HG02678 (cell line): ENCODE results near the gene DOCK11.

Experiments used
- ATAC-seq: cut with Tn5 transposase; IDR thresholded peaks from one replicate; pipeline ENCODE4 v1.9.1; 2021; ENCODE audit warnings: mild to moderate bottlenecking, moderate library complexity; ENCODE audit not compliant: unreplicated experiment

DOCK11 gene

DNA sequence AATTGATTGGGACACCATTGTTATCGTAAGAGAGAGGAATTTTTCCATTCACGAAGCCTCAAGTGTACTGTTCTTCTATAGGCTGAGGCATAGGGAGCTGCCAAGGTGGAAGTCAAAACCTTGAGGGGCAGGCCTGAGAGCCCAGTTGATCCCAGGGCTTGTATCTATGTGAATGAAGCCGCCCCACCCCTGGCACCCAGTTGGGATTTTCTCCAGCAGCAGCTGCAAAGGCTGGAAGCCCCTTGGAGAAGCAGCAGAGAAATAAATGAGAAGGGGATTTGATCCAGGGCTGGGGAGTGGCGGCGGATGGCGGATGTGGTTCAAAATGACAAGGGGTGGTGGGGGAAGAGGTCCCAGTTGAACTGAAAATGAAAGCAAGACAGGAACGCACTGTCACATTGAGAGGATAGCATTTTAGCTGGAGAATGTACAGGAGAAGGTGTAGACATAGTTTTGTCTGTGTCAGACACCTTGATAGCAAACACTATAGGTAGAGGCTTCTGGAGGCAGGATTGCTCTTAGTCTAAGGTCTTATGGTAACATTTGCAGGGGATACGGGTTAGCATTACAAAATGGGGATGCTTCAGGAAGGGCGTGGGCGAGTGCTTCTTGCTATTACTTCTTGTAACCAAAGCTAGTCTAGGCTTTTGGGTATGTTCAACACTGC, 32.6 kb downstream of the DOCK11 start:
- ATAC-seq: peak; percentile 76

GRCh38 chrX:118530219-118530911, 34.8 kb downstream of the DOCK11 start:
- no peak for ATAC-seq

DNA sequence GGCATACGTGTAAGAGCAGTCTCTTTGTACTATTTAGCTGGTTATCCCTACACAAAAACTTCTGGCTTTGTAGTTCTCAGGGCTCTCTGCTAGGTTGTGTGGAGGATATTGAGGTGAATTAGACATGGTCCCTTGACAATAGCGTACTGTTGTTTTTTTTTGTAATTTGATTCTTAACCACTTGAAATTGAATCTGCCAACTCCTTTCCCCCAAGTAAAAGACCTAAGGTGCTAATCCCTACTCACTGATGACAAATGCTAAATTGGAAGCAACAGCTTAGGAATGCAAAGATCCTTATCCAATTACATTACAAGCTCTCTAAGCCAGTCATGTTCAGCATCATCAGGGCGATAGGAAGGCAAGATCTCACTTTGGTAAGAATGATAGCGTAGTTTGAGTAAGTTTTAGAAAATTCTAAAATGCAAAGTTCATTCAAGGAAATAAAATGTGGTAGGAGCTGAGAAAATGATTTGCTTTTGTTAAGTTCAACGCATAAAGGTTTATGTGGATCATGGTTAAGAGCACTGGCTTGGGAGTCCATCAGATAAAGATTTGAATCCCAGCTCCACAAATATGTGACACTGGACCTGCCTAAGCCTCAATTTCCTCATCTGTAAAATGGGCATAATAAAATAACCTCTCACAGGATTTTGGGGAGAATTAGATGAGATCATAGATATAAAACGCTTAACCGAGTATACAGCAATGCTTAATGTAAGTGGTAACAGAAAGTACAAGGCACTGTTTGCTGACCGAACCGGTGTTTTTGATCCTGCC, 39.3 kb downstream of the DOCK11 start:
- ATAC-seq: no peak

DNA sequence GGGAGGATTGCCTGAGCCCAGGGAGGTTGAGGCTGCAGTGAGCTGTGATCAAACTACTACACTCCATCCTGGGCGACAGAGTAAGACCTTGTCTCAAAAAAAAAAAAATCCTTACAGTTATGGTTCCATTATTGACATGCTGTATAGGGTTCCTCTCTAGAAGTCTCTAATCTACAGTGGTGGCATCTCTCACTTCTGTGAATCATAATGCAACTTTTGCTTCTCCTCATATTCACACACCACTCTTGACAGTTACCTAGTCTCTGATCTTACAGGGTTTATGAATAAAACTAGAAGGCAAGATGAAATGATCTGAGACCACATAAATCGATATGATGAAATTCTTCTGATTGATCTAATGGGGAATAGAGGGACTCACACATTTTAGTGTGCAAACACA, 40.6 kb downstream of the DOCK11 start:
- peak; percentile 70 for ATAC-seq

- peak; percentile 72 for ATAC-seq
These were observed 41.3 kb downstream of the DOCK11 start for GRCh38 chrX:118536687-118537461.

- ATAC-seq: no peak
These were observed 42.8 kb downstream of the DOCK11 start for GRCh38 chrX:118538386-118538785.

DNA sequence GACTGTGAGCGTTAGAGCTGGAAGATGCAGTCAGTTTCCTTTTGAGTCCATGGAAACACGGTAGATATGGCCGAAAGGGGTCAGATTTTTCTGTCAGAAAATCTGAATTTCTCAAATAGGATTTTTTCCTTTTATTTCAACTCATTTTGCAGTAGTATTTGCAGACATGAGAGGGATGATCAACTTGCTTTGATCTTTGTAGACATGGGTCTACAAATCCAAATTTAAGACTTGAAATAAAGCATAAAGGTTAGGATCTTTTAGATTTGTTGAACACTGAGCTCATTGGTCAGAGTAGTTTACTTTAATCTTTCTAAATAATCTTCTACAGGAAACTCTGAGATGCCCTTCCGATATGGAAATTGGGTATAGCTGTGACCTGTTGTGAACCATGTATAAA, 44.7 kb downstream of the DOCK11 start:
- ATAC-seq: no peak

GRCh38 chrX:118541482-118541881, 45.9 kb downstream of the DOCK11 start:
- no peak for ATAC-seq

DNA sequence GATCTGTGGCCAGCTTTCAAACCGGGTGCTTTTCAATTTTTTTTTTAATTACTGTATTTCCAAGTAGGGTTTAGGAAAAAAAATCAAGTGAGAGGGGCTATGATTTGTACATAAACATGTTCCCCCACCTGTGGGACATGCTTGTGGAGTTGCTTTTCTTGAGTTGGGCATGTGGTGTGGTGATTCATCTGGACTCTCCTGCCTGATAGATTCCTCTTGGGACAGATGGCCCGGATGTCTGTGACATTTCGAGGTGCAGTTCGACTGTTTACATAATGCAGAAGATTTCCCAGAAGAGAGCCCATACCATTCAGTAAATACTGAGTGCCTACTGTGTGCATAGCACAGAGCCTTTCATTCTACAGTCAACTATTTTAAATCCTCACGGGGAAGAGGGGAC, 49.9 kb downstream of the DOCK11 start:
- ATAC-seq: no peak

DNA sequence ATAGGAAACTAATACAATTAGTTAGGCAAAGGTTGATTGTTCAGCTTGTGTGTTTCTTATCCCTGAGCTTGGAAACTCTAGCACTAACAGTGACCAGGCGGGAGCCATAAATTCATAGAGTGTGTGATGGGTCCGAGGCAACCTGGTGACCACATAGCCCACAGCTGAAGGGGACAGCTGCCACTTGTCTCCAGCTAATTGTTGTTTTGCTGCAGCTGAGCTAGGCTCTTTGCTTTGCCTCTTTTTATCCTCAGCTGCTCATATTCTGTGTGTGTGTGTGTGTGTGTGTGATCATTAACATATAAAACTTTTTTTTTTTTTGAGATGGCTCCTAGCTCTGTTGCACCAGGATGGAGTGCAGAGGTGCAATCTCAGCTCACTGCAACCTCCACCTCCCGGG, 53.2 kb downstream of the DOCK11 start:
- ATAC-seq: no peak

- ATAC-seq: no peak
These were observed 55.2 kb downstream of the DOCK11 start for GRCh38 chrX:118550792-118551191.

GRCh38 chrX:118551426-118551825, 55.8 kb downstream of the DOCK11 start:
- ATAC-seq: no peak

- no peak for ATAC-seq
These were observed 56.7 kb downstream of the DOCK11 start for GRCh38 chrX:118552121-118552900.

- no peak for ATAC-seq
These were observed 57.6 kb downstream of the DOCK11 start for GRCh38 chrX:118553042-118553710.

DNA sequence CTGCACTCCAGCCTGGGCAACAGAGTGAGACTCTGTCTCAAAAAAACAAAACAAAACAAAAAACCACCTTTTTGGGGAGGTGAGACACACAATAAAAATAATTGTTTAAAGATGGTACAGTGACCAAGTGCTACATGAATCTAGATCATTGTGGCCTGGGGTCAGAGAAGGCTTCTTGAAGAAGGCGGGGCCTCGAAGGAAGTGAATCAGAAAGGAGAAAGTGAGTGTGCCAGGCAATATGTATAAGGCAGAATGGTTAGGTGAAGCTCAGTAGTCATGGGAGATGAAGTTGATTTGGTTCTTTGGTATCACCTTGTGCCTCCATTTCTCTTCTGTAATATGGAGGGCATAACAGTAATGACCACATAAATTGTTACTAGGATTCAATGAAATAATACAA, 58.9 kb downstream of the DOCK11 start:
- no peak for ATAC-seq

- no peak for ATAC-seq
These were observed 63.3 kb downstream of the DOCK11 start for GRCh38 chrX:118558926-118559325.

- ATAC-seq: no peak
These were observed 64.9 kb downstream of the DOCK11 start for GRCh38 chrX:118560489-118560888.

GRCh38 chrX:118562582-118563164, 67.1 kb downstream of the DOCK11 start:
- no peak for ATAC-seq

DNA sequence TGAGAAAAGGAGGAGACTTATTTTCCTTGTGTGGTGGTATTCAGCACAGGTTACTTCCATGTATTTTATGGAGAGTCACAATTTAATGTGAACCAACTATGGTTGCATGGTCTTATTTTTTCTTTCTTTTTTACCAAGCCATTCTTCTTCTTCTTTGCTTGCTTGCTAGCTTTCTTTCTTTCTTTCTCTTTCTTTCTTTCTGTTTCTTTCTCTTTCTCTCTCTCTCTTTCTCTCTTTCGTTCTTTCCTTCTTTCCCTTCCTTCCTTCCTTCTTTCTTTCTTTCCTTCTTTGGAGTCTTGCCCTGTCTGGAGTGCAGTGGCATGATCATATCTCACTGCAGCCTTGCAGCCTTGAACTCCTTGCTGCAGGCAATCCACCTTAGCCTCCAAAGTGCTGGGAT, 68.9 kb downstream of the DOCK11 start:
- no peak for ATAC-seq
